NCI-H345 (cell line): Measurements from ENCODE around the gene HS1BP3.

Experiments used
- DNase-seq: peaks from one replicate; lab custom pipeline; 2025; lab: John Stamatoyannopoulos, UW

Gene HS1BP3

GRCh38 chr2:20599861-20600461 lies 50.9 kb downstream of the HS1BP3 start:
- DNase-seq: no peak

- DNase-seq: no peak
Observed at GRCh38 chr2:20599001-20599600, 51.8 kb downstream of the HS1BP3 start.

- no peak for DNase-seq
Observed at GRCh38 chr2:20597860-20598183, 53.1 kb downstream of the HS1BP3 start.

GRCh38 chr2:20596973-20597859 lies 53.7 kb downstream of the HS1BP3 start:
- no peak for DNase-seq

GRCh38 chr2:20596193-20596972 lies 54.5 kb downstream of the HS1BP3 start:
- no peak for DNase-seq

- DNase-seq: no peak
Observed at GRCh38 chr2:20595439-20596192, 55.3 kb downstream of the HS1BP3 start.

- DNase-seq: no peak
Observed at GRCh38 chr2:20594957-20595356, 55.9 kb downstream of the HS1BP3 start.

GRCh38 chr2:20594048-20594750 lies 56.7 kb downstream of the HS1BP3 start:
- no peak for DNase-seq

GRCh38 chr2:20593072-20594034 lies 57.5 kb downstream of the HS1BP3 start:
- DNase-seq: no peak

GRCh38 chr2:20592106-20593071 lies 58.5 kb downstream of the HS1BP3 start:
- DNase-seq: no peak

- DNase-seq: no peak
Observed at GRCh38 chr2:20590704-20591515, 60.0 kb downstream of the HS1BP3 start.

- no peak for DNase-seq
Observed at GRCh38 chr2:20589975-20590703, 60.8 kb downstream of the HS1BP3 start.

GRCh38 chr2:20588918-20589871 lies 61.7 kb downstream of the HS1BP3 start:
- DNase-seq: no peak

- no peak for DNase-seq
Observed at GRCh38 chr2:20585710-20586594, 64.9 kb downstream of the HS1BP3 start.

- DNase-seq: no peak
Observed at GRCh38 chr2:20585359-20585709, 65.6 kb downstream of the HS1BP3 start.
